Mesodermal cell (in vitro differentiated cells): Measurements from ENCODE around the gene ZNF835.
"Not testable (repeated sequence)": the region's sequence is repeated elsewhere in the genome, so short reads cannot be mapped to it uniquely, and the experiment has no call there.

Experiments used
- H3K27ac ChIP-seq: 2 replicates; pipeline ENCODE4 v1.7.0; 2013; ENCODE audit warnings: mild to moderate bottlenecking, low read depth, low read length, moderate library complexity; ENCODE audit not compliant: severe bottlenecking
- H3K36me3 ChIP-seq: 2 replicates; pipeline ENCODE4 v1.7.1; 2013; ENCODE audit warnings: mild to moderate bottlenecking, low read length, moderate library complexity; ENCODE audit not compliant: control insufficient read depth, insufficient read depth
- H3K4me1 ChIP-seq: one replicate; pipeline ENCODE4 v1.7.1; 2013; ENCODE audit warnings: mild to moderate bottlenecking, low read length; ENCODE audit not compliant: insufficient read depth, control insufficient read depth, poor library complexity, severe bottlenecking
- H3K4me3 ChIP-seq: 2 replicates; pipeline ENCODE4 v1.7.0; 2013; ENCODE audit warnings: low read length, control low read depth, mild to moderate bottlenecking; ENCODE audit not compliant: insufficient read depth, poor library complexity, severe bottlenecking; ENCODE audit errors: extremely low read depth
- H3K9me3 ChIP-seq: 2 replicates; pipeline ENCODE4 v1.7.1; 2013; ENCODE audit warnings: mild to moderate bottlenecking, low read length, moderate library complexity; ENCODE audit not compliant: control insufficient read depth
- WGBS, 2 experiments: methylation state at CpG; one replicate each; pipeline ENCODE4 v1.1.5; 2013; ENCODE audit warnings: missing lambda C conversion rate in 2 of 2; ENCODE audit not compliant: insufficient coverage in 2 of 2; 5-methylcytosine and 5-hydroxymethylcytosine counted together

Gene ZNF835

DNA sequence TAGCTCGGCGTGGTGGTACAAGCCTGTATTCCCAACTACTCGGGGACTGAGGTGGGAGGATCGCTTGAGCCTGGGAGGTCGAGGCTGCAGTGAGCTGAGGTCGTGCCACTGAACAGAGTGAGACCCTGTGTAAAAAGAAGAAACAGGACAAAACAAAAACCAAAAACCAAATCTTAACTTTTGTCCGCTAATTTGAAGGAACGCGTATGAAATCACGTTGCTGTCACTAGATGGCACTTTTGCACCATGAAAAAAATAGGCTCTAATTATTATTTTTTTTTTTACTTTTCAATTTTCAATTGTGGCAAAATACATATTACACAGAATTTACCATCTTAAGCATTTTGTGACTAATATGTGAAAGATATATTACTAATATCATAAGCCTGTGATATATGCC, 17.6 kb upstream of the ZNF835 start:
- Histone ChIP-seq H3K27ac (no peak overlapping the region), H3K9me3 (peaks cover 66% of the 10 kb centered on the region), H3K4me1 (no peaks in the 10 kb centered on the region), H3K36me3 (no peaks in the 10 kb centered on the region), H3K4me3 (no peak overlapping the region)
- WGBS, 2 experiments = 81% methylated on average over 6 of the region's 10 CpGs; no CpG with 5 or more reads in 1 of the 2 experiments

GRCh38 chr19:56687031-56687430, 15.5 kb upstream of the ZNF835 start:
- no peaks in the 10 kb centered on the region for H3K36me3 ChIP-seq
- WGBS, 2 experiments = 0 to 70% methylated on average over 1 to 8 of the region's 8 CpGs
- no peak overlapping the region for H3K4me3 ChIP-seq
- H3K27ac ChIP-seq = no peak overlapping the region
- H3K4me1 ChIP-seq = no peaks in the 10 kb centered on the region
- peaks cover 55% of the 10 kb centered on the region for H3K9me3 ChIP-seq

GRCh38 chr19:56683116-56683515, 11.6 kb upstream of the ZNF835 start:
- H3K4me3 ChIP-seq = no peak overlapping the region
- H3K9me3 ChIP-seq = peaks cover 58% of the 10 kb centered on the region
- no peak overlapping the region for H3K27ac ChIP-seq
- H3K4me1 ChIP-seq = no peaks in the 10 kb centered on the region
- WGBS, 2 experiments = 72 to 75% methylated on average over 2 to 4 of the region's 7 CpGs
- H3K36me3 ChIP-seq = no peaks in the 10 kb centered on the region

DNA sequence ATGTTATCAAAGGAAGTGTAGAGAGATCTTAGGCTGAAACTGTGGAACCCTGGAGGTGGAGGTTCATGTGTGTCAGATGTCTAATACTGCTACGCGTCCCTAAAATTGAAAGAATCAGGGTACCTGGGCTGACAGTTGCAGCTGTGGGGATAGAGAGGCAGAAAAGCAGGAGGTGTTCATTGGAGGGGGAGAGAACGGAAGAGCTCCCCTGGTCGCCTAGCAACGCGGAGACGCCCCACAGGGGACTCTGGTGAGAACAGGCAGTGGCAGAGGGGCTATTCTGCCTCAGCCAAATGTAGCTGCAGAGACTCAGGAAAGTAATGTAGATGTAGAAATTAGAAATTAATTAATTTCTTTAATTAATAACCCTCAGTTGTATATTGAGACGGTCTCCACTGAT, 10.1 kb upstream of the ZNF835 start:
- Histone ChIP-seq H3K4me1 (no peaks in the 10 kb centered on the region), H3K36me3 (no peaks in the 10 kb centered on the region), H3K4me3 (no peak overlapping the region), H3K27ac (no peak overlapping the region), H3K9me3 (peaks cover 53% of the 10 kb centered on the region)
- 75 to 83% methylated on average over 3 to 7 of the region's 8 CpGs for WGBS, 2 experiments

GRCh38 chr19:56678205-56678604, 6.6 kb upstream of the ZNF835 start:
- Histone ChIP-seq H3K27ac (no peak overlapping the region), H3K4me1 (no peaks in the 10 kb centered on the region), H3K36me3 (no peaks in the 10 kb centered on the region), H3K4me3 (no peak overlapping the region), H3K9me3 (peaks cover 65% of the 10 kb centered on the region)
- WGBS, 2 experiments = 86 to 90% methylated on average over 7 of the region's 8 CpGs

- 92% methylated on average over 2 of the region's 2 CpGs; no CpG with 5 or more reads in 1 of the 2 experiments for WGBS, 2 experiments
Observed at GRCh38 chr19:56672610-56673009, 1.1 kb upstream of the ZNF835 start.

GRCh38 chr19:56670961-56671612, 470 bp downstream of the ZNF835 start:
- no peaks in the 10 kb centered on the region for H3K4me1 ChIP-seq
- no peak overlapping the region for H3K4me3 ChIP-seq
- WGBS, 2 experiments = 84 to 90% methylated on average over 25 to 35 of the region's 35 CpGs
- H3K9me3 ChIP-seq = peaks cover 63% of the 10 kb centered on the region
- no peak overlapping the region for H3K27ac ChIP-seq
- no peaks in the 10 kb centered on the region for H3K36me3 ChIP-seq

More at GRCh38 chr19:56672610-56673009, 1.1 kb upstream of the ZNF835 start:
- H3K4me1 ChIP-seq, H3K4me3 ChIP-seq, H3K36me3 ChIP-seq, H3K27ac ChIP-seq: not testable (repeated sequence)
- H3K9me3 ChIP-seq = peaks cover 69% of the 10 kb centered on the region

DNA sequence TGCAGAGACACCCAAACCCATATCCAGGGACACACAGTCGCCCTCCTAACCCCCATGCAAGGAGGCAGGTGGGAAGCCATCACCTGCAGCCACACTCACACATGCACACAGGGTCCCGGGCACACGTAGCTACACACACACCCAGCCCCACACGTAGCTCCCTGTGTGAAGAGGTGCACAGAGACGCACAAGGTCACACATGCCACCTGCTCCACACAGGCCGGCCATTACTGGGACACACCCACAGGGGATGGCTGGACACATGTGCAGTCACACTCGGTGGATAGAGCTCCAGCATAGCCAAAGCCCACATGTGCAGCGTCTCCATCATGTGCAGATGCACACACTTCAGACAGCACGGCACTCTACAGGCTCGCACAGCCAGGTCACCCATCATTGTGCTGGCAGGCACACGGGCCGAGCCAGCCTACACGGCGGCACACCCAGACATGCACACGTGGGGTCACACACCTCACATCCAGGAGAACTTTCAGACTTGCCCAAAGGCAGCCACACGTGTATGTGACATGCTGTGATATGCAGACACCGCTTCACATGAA, 1.1 kb downstream of the ZNF835 start:
- peaks cover 60% of the 10 kb centered on the region for H3K9me3 ChIP-seq
- H3K27ac ChIP-seq = no peak overlapping the region
- no peaks in the 10 kb centered on the region for H3K36me3 ChIP-seq
- WGBS, 2 experiments = 78 to 83% methylated on average over 16 to 17 of the region's 17 CpGs
- no peaks in the 10 kb centered on the region for H3K4me1 ChIP-seq
- H3K4me3 ChIP-seq = no peak overlapping the region

- Histone ChIP-seq H3K27ac (no peak overlapping the region), H3K4me1 (no peaks in the 10 kb centered on the region), H3K4me3 (no peak overlapping the region), H3K9me3 (peaks cover 52% of the 10 kb centered on the region), H3K36me3 (no peaks in the 10 kb centered on the region)
- 68 to 71% methylated on average over 7 of the region's 9 CpGs for WGBS, 2 experiments
Observed at GRCh38 chr19:56668676-56669075, 2.9 kb downstream of the ZNF835 start.

DNA sequence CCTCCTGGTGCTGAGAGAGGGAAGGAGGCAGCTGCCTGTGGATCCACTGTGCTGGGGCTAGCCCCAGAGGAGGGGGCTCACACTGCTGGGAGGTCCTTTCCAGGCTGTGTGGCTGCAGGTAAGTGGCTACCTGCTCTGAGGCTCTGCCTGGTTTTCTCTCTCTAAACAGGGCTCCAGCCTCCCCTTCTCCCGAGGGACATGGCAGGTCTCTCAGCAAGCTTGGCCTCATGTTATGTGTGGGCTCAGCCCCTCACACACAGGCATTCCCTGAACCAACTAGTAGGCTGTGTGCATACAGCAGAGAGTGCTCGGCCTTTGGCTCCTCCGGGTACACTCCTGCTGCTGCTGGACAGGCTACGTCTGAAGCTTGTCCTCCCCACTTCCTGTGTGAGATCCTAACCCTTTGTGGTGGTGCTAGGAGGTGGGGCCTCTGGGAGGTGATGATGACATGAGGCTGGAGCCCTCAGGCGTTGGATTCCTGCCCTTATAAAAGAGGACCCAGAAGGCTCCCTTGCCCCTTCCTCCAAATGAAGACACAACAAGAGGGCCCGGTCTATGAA, 4.2 kb downstream of the ZNF835 start:
- Histone ChIP-seq H3K4me1 (no peaks in the 10 kb centered on the region), H3K27ac (no peak overlapping the region), H3K9me3 (peaks cover 55% of the 10 kb centered on the region), H3K36me3 (no peaks in the 10 kb centered on the region), H3K4me3 (no peak overlapping the region)
- WGBS, 2 experiments = 28 to 63% methylated on average over 2 to 5 of the region's 6 CpGs

DNA sequence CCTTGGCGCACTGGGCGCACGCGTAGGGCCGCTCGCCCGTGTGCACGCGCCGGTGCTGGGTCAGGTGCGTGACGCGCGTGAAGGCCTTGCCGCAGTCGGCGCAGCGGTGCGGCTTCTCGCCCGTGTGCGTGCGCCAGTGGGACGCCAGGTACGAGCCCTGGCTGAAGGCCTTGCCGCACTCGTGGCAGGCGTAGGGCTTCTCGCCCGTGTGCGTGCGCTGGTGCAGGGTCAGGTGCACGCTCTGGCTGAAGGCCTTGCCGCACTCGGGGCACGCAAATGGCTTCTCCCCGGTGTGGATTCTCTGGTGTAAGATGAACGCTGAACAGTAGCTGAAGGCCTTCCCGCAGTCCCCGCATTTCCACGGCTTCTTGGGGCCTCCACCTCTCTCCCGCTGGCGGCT, 7.0 kb downstream of the ZNF835 start:
- Histone ChIP-seq H3K9me3 (peaks cover 50% of the 10 kb centered on the region), H3K27ac (no peak overlapping the region), H3K4me3 (no peak overlapping the region), H3K4me1 (no peaks in the 10 kb centered on the region), H3K36me3 (no peaks in the 10 kb centered on the region)
- WGBS, 2 experiments = 93 to 95% methylated on average over 43 of the region's 43 CpGs
